Measurements from ENCODE around the gene CFB. TPM values are rescaled to one million over a fixed set of nuclear protein-coding genes. Genes with fewer than 3 reads are reported as not detected.
A peak's percentile ranks its signal among the peaks of the same experiment; 100 is the strongest.

Gene CFB
- total and polyA plus RNA-seq, 2 of the 13 experiments (the other 11 are each of a cell fraction or from before 2014, with no cell fraction given): 171 to 513 TPM

GRCh38 chr6:31947070-31947675 is 1.3 kb downstream of the CFB start (continued):
- TF ChIP-seq PRDM15 (CRISPR knock-in tag; IDR thresholded peaks at IDR 0.05) (peak; percentile 79), HNF1B (CRISPR knock-in tag; IDR thresholded peaks at IDR 0.05) (peak; percentile 29; the same call in 1 of the 2 replicates), BORCS8-MEF2B (CRISPR knock-in tag; IDR thresholded peaks at IDR 0.05) (0 out of 2 replicates have a peak, but pooled peaks have one; percentile 5), SKI (IDR thresholded peaks at IDR 0.05; ENCODE audit: partially characterized antibody) (no peak), SSRP1 (CRISPR knock-in tag; IDR thresholded peaks at IDR 0.05) (0 out of 2 replicates have a peak, but pooled peaks have one; percentile 6), AGO2 (optimal IDR thresholded peaks at IDR 0.05; ENCODE audit: low read depth, low read length) (peak; percentile 91), NR2C2 (CRISPR knock-in tag; IDR thresholded peaks at IDR 0.05; ENCODE audit: borderline replicate concordance) (peak; percentile 73), KLF15 (CRISPR knock-in tag; IDR thresholded peaks at IDR 0.05; ENCODE audit: borderline replicate concordance) (no peak), EED (CRISPR knock-in tag; IDR thresholded peaks at IDR 0.05) (peak; percentile 69), LRRFIP1 (CRISPR knock-in tag; conservative IDR thresholded peaks at IDR 0.05) (no peak), NFKB2 (CRISPR knock-in tag; IDR thresholded peaks at IDR 0.05; ENCODE audit: borderline replicate concordance) (peak; percentile 52; the same call in 1 of the 2 replicates), HNF4A (CRISPR knock-in tag; IDR thresholded peaks at IDR 0.05) (0 out of 2 replicates have a peak, but pooled peaks have one; percentile 26), ZNF777 (CRISPR knock-in tag; IDR thresholded peaks at IDR 0.05) (0 out of 2 replicates have a peak, but pooled peaks have one; percentile 29), HNRNPK (IDR thresholded peaks at IDR 0.05; ENCODE audit: low read depth, low read length, poor library complexity, severe bottlenecking) (no peak), ZFY (CRISPR knock-in tag; IDR thresholded peaks at IDR 0.05) (0 out of 2 replicates have a peak, but pooled peaks have one; percentile 26), HOMEZ (CRISPR knock-in tag; IDR thresholded peaks at IDR 0.05; ENCODE audit: low read depth) (0 out of 2 replicates have a peak, but pooled peaks have one; percentile 25), ZNF251 (CRISPR knock-in tag; IDR thresholded peaks at IDR 0.05) (no peak), ZSCAN31 (CRISPR knock-in tag; IDR thresholded peaks at IDR 0.05; ENCODE audit: low read depth) (no peak), REXO4 (CRISPR knock-in tag; IDR thresholded peaks at IDR 0.05; ENCODE audit: borderline replicate concordance) (no peak), NRL (CRISPR knock-in tag; IDR thresholded peaks at IDR 0.05; ENCODE audit: borderline replicate concordance) (no peak)
